Thoracic aorta (tissue), 2 donors: ENCODE measurements around the gene PHTF1. TPM values are rescaled to one million over a fixed set of nuclear protein-coding genes. Genes with fewer than 3 reads are reported as not detected.

Source experiments
- ATAC-seq: fragments of 150-250 bp; one replicate; pipeline ENCODE4 v1.8.0; 2017; ENCODE audit warnings: low read depth; ENCODE audit not compliant: insufficient number of reproducible peaks, low FRiP score
- DNase-seq: peaks from one replicate; pipeline ENCODE4 v3.0.0-alpha.2; 2020; ENCODE audit warnings: low spot score
- H3K27ac ChIP-seq, 2 donors: fragments of 200-600 bp; sonication (generic); 1 replicate in 1 of 2; 2 replicates in 1 of 2; pipeline ENCODE4 v1.5.1; 2016; ENCODE audit warnings: mild to moderate bottlenecking in 2 of 2, moderate library complexity in 2 of 2
- H3K27me3 ChIP-seq: fragments of 200-600 bp; sonication (generic); replicated peaks from 2 replicates; pipeline ENCODE4 v1.6.0; 2016; ENCODE audit warnings: mild to moderate bottlenecking; ENCODE audit not compliant: insufficient read depth
- H3K36me3 ChIP-seq: fragments of 200-600 bp; sonication (generic); one replicate; pipeline ENCODE4 v1.5.1; 2016
- H3K4me1 ChIP-seq, 2 donors: fragments of 200-600 bp; sonication (generic); 1 replicate in 1 of 2; 2 replicates in 1 of 2; pipeline versions ENCODE4 v1.5.1 to v1.6.0; 2016; ENCODE audit warnings: low read depth in 2 of 2, mild to moderate bottlenecking in 1 of 2; ENCODE audit not compliant: control insufficient read depth in 1 of 2
- H3K4me3 ChIP-seq: fragments of 200-600 bp; sonication (generic); 2 replicates; pipeline ENCODE4 v1.5.1; 2016; ENCODE audit warnings: mild to moderate bottlenecking
- H3K9me3 ChIP-seq: fragments of 200-600 bp; sonication (generic); 2 replicates; pipeline ENCODE4 v1.5.1; 2016
- total RNA-seq, 2 donors: library from RNA; depleted of rRNA; stranded (reverse); fragments of >200 nt; gene quantifications; one replicate each; pipeline versions ENCODE4 v1.1.0 to v1.2.3, GENCODE V29; 2016
- TF ChIP-seq, protein P1 (sequence below): fragments of 200-600 bp; sonication (generic); IDR thresholded peaks from one replicate; pipeline ENCODE4 v1.5.1; 2019; ENCODE audit warnings: antibody characterized with exemption

The PHTF1 gene
- total RNA-seq, 2 donors from 2014 or later: 21.2 to 21.3 TPM

DNA sequence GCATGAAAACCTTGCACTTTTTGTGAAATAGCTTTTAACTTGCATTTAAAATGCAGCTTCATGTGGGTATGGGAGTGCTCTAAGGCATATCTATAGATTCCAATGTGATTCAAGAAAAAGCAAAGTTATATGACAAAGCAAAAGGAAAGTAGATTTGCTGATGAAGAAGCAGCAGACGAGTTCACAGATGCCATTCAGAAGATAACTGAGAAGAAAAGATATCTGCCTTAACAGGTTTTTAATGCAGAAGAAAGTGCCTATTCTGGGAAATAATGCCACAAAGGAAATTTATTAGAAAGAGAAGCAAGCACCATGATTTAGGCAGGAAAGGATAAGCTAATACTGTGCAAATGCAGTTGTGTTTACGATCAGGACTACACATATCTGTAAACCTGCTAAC lies 68.1 kb downstream of the PHTF1 start:
- peaks cover 0 to 16% of the 10 kb centered on the region in 2 donors for H3K4me1 ChIP-seq
- ATAC-seq (no peak), DNase-seq (no peak)
- no peak overlapping the region for H3K4me3 ChIP-seq
- TF ChIP-seq, protein P1, sequence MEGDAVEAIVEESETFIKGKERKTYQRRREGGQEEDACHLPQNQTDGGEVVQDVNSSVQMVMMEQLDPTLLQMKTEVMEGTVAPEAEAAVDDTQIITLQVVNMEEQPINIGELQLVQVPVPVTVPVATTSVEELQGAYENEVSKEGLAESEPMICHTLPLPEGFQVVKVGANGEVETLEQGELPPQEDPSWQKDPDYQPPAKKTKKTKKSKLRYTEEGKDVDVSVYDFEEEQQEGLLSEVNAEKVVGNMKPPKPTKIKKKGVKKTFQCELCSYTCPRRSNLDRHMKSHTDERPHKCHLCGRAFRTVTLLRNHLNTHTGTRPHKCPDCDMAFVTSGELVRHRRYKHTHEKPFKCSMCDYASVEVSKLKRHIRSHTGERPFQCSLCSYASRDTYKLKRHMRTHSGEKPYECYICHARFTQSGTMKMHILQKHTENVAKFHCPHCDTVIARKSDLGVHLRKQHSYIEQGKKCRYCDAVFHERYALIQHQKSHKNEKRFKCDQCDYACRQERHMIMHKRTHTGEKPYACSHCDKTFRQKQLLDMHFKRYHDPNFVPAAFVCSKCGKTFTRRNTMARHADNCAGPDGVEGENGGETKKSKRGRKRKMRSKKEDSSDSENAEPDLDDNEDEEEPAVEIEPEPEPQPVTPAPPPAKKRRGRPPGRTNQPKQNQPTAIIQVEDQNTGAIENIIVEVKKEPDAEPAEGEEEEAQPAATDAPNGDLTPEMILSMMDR: no peak
- H3K27ac ChIP-seq: no peak overlapping the region
- H3K27me3 ChIP-seq: no peaks in the 10 kb centered on the region
- H3K36me3 ChIP-seq: no peaks in the 10 kb centered on the region
- H3K9me3 ChIP-seq: peaks cover 9% of the 10 kb centered on the region

DNA sequence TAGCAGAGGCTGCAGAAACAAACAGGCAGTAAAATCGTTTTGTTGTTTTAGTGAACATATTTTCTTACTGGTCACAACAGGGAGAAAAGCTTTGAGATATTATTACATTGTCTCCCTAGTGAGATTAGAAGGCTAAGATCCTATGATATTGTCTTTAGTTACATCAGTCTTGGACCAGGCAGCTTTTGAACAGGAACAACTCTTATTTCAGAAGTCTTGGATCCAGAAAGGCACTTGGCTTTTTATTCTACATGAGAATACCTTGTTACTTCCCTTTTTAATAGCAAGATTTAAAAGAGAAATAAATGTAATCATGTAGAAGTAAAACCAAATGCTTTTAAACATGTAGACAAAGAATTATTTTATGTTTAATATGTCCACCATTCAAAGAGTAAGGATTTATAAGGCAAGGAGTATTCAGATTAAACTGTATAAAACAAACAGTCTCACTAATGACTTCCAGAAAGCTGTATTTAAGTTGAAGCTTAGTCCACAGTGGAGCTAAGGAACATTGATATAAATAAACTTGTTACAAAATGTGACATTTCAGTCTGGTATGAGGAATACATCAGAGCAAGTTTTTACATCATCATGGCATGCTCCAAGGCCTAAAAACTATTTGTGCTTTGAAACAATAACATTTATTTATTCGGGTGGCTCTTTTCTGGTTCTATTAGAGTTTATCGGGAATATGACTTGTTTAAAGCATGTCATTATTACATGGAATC lies 72.2 kb downstream of the PHTF1 start:
- TF ChIP-seq, protein P1: no peak
- ATAC-seq: peak; percentile 67
- Histone ChIP-seq H3K27ac (peak overlapping the region; percentile 48 to 58), H3K36me3 (no peaks in the 10 kb centered on the region), H3K4me3 (no peak overlapping the region), H3K4me1 (peaks cover 7 to 31% of the 10 kb centered on the region in 2 donors), H3K9me3 (no peaks in the 10 kb centered on the region), H3K27me3 (no peaks in the 10 kb centered on the region)
- DNase-seq: no peak

DNA sequence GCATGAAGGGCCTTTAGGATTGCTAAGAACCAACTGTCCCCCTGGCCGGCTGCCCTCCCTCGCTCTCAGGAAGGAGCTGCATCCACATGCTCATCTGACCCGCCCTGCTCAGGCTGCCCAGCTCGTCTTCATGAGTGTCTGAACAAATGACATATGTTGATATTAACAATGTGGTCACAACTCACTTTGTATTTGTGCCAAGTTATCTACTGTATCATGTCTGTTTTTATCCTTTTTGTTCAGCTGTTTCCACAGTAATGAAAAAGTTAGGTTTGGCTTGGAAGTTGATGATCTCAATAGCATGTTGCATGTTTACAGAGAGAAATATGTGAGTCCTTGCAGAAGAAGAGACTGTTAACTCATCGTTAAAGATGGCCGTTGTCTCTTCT lies 75.1 kb downstream of the PHTF1 start:
- DNase-seq (no peak), ATAC-seq (no peak)
- Histone ChIP-seq H3K27ac (peak overlapping the region; percentile 68 to 71), H3K9me3 (no peaks in the 10 kb centered on the region), H3K36me3 (no peaks in the 10 kb centered on the region), H3K4me3 (no peak overlapping the region), H3K27me3 (no peaks in the 10 kb centered on the region), H3K4me1 (peaks cover 7 to 31% of the 10 kb centered on the region in 2 donors)
- TF ChIP-seq, protein P1: no peak

DNA sequence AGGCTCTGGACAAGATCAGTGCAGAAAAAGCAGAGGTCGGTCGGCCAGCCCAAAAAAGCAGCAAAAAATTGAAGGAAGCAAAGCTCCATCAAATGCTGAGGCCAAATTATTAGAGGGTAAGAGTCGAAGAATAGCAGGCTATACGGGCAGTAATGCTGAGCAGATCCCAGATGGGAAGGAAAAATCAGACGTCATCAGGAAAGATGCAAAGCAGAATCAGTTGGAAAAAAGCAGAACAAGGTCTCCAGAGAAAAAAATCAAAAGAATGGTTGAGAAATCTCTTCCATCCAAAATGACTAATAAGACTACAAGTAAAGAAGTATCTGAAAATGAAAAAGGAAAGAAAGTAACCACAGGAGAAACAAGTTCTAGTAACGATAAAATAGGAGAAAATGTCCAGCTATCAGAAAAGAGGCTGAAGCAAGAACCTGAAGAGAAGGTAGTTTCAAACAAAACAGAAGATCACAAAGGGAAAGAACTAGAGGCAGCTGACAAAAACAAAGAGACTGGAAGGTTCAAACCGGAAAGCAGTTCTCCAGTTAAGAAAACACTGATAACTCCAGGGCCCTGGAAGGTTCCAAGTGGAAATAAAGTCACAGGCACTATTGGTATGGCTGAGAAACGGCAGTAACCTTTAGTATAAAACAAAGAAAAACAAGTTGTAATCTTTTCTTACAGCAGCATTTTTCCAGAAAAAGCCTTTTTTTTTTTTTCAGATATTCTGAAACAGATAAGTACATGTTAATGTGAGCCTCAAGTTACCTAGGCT lies 75.7 kb downstream of the PHTF1 start:
- H3K36me3 ChIP-seq: no peaks in the 10 kb centered on the region
- ATAC-seq (peak; percentile 16), DNase-seq (no peak)
- peak overlapping the region; percentile 68 to 71 for H3K27ac ChIP-seq
- no peaks in the 10 kb centered on the region for H3K27me3 ChIP-seq
- H3K9me3 ChIP-seq: no peaks in the 10 kb centered on the region
- TF ChIP-seq, protein P1: no peak
- H3K4me3 ChIP-seq: peak overlapping the region; percentile 52
- peaks cover 7 to 31% of the 10 kb centered on the region in 2 donors for H3K4me1 ChIP-seq

DNA sequence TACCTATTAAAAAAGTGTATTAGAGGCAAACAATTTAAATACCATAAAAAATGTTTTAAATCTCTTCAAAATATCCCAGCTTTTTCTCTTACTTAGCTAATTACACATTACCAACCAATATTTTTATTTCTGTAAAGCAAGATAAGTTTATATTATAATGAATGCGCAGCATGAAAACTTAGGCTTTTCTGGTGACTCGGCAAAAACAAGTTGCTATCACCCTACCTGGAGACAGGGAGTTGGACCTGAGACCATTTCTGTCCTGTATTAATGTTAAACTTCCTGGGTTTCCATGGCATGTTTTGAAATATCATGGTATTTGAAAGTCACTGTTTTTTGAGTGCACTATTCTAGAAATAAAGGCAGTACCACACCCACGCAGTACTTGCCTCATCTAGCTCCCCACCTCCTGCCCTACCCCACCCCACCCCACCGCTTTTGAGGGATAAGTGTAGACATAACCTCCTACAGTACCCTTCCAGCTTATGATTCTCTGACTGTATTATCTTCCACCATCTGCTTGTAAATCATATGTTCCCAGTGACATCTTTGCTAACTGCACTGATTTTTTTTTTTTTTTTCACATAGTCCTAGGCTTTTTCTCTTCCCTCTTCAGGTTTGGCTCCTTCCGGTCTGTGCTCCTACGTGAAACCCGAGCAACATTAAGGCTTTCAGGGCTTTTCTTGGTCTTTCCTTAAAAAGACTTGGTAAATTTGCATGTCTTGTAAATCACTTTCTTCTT lies 77.5 kb downstream of the PHTF1 start:
- no peaks in the 10 kb centered on the region for H3K36me3 ChIP-seq
- H3K9me3 ChIP-seq: no peaks in the 10 kb centered on the region
- ATAC-seq (no peak), DNase-seq (no peak)
- no peaks in the 10 kb centered on the region for H3K27me3 ChIP-seq
- TF ChIP-seq, protein P1: no peak
- H3K4me3 ChIP-seq: no peak overlapping the region
- H3K4me1 ChIP-seq: peaks cover 7 to 20% of the 10 kb centered on the region in 2 donors
- H3K27ac ChIP-seq: no peak overlapping the region
